Neuron (in vitro differentiated cells): ENCODE results near the gene SRGAP2B.
"Not testable (repeated sequence)": the region's sequence is repeated elsewhere in the genome, so short reads cannot be mapped to it uniquely, and the experiment has no call there.

Experiments used
- H2AFZ ChIP-seq: one replicate; pipeline ENCODE4 v1.6.1; 2013; ENCODE audit warnings: low read depth, mild to moderate bottlenecking, inconsistent platforms, low read length, moderate library complexity
- H3K27me3 ChIP-seq: one replicate; pipeline ENCODE4 v1.6.1; 2013; ENCODE audit warnings: low read length; ENCODE audit not compliant: insufficient read depth
- H3K36me3 ChIP-seq: one replicate; pipeline ENCODE4 v1.6.1; 2013; ENCODE audit warnings: low read length; ENCODE audit not compliant: insufficient read depth
- H3K4me1 ChIP-seq: one replicate; pipeline ENCODE4 v1.6.1; 2013; ENCODE audit warnings: low read length; ENCODE audit not compliant: insufficient read depth
- H3K4me3 ChIP-seq: 2 replicates; pipeline ENCODE4 v1.5.1; 2013; ENCODE audit warnings: mild to moderate bottlenecking, low read length, moderate library complexity
- H3K9me3 ChIP-seq: one replicate; pipeline ENCODE4 v1.6.1; 2013; ENCODE audit warnings: low read length

SRGAP2B gene

GRCh38 chr1:144927292-144927691 lies 167.8 kb downstream of the SRGAP2B start:
- not testable (repeated sequence) for H3K4me3 ChIP-seq, H3K4me1 ChIP-seq, H3K36me3 ChIP-seq, H3K27me3 ChIP-seq, H2AFZ ChIP-seq, H3K9me3 ChIP-seq

- H2AFZ ChIP-seq, H3K36me3 ChIP-seq, H3K4me1 ChIP-seq, H3K27me3 ChIP-seq, H3K9me3 ChIP-seq, H3K4me3 ChIP-seq: not testable (repeated sequence)
Observed at GRCh38 chr1:144923640-144924039, 171.5 kb downstream of the SRGAP2B start.

DNA sequence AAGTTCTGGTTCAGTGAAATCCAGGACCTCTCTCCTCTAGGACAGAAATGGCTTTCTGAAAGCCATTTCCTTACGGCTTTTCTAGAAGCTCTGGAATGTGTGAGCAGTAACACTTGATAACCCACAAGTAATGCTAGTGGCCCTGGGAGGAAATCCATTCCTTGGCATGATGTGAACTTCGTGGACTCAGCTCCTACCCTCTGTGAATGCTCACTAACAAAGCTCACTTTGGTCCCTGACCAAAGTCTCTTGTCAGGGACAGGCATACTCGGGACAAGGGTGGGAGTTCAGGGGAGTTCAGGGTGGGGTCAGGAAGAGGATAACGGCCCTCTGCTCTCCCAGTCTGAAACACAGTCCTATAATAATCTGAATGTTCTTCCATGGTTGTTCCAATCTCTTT lies 172.3 kb downstream of the SRGAP2B start:
- not testable (repeated sequence) for H3K4me1 ChIP-seq, H3K4me3 ChIP-seq, H3K27me3 ChIP-seq, H3K36me3 ChIP-seq, H3K9me3 ChIP-seq, H2AFZ ChIP-seq

DNA sequence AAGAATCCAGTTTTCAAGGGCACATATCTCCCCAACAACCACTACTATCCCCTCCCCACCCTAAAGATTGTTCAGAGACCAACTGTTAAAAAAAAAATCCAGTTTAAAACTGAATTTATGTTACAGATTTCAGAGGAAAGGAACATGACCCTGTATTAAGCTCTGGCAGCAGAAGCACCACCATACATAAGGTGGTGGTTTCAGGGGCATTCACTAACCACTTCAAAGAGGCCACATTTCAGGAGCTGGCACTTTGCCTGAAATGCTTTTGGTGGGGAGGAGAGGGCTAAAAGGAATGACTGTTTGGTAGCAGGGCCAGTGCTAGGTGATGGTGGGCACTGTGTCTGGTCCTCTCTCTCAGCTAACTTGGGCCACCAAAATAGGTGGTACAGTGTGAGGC lies 176.0 kb downstream of the SRGAP2B start:
- not testable (repeated sequence) for H3K4me1 ChIP-seq, H3K4me3 ChIP-seq, H3K9me3 ChIP-seq

DNA sequence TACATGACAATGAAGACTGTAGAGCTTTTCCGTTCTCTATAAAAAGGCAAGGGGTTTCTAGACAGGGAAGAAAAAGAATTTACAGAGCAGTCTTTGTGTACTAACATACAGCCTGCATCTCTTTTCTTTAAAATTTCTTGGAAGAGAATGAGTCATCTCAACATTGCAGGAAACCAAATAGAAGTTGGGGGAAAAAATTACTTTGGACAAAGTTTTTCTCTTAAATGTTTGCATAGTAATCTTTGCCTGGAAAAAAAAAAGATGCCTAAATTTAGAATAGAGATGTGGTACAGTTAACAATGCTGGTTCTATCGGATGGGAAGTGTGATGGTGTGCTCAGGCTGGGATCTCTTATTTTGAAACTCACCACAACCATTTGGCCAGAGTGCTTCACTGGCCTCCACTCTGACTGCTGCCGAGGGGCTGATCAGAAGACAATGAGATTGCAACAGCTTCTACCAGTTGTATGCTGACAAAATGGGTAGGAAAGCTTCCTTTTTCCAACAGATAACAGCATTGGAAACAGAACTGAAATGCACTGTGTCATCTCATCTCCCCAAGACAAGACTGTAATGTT lies 177.0 kb downstream of the SRGAP2B start:
- H3K9me3 ChIP-seq, H3K4me3 ChIP-seq, H3K4me1 ChIP-seq, H3K36me3 ChIP-seq, H3K27me3 ChIP-seq, H2AFZ ChIP-seq: not testable (repeated sequence)

More for the DNA sequence above, 176.0 kb downstream of the SRGAP2B start:
- not testable (repeated sequence) for H2AFZ ChIP-seq, H3K36me3 ChIP-seq, H3K27me3 ChIP-seq

DNA sequence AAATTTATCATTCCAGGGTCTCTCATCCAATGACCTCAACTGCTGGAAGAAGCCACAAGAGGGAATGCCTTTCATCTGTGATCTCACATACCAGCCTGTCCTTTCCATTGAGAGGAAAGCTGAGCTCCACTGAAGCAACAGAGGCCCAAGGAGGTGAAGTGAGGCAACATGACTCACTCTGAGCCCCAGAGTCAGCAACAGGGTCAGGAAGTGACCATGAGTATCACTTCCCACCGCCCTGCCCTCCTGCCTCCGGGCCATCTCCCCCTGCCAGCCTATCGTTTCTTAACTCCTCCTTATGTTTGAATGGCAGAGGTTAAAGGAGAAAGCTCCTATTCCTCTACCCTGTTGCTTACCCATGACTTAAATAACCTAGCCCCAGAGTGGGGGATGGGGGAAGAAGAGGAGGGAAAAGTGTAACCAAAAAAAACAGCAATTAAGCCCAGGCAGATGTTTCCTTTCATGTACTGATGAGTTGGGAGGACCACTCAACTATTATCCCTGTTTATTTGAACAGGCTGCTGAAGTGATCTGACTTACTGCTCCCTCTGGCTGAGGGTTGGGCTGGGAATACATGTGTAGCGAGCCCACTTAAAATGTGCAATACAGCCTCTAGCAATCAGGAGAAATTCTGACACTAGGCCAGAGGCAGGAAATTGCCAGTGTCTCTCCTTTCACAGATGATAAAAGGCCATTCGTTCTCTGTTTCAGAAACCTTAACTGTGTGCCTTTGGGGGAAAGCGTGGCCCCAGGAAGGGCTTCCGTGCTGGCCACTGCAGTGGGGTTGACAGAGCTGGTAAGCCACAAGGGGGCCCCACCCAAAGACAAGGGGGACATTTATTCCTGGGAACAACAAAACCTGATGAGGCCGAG lies 177.7 kb downstream of the SRGAP2B start:
- not testable (repeated sequence) for H3K36me3 ChIP-seq, H3K4me1 ChIP-seq, H3K4me3 ChIP-seq, H2AFZ ChIP-seq, H3K27me3 ChIP-seq, H3K9me3 ChIP-seq

- H3K4me3 ChIP-seq, H3K4me1 ChIP-seq, H3K9me3 ChIP-seq, H3K36me3 ChIP-seq, H3K27me3 ChIP-seq, H2AFZ ChIP-seq: not testable (repeated sequence)
Observed at GRCh38 chr1:144913977-144914734, 181.0 kb downstream of the SRGAP2B start.

DNA sequence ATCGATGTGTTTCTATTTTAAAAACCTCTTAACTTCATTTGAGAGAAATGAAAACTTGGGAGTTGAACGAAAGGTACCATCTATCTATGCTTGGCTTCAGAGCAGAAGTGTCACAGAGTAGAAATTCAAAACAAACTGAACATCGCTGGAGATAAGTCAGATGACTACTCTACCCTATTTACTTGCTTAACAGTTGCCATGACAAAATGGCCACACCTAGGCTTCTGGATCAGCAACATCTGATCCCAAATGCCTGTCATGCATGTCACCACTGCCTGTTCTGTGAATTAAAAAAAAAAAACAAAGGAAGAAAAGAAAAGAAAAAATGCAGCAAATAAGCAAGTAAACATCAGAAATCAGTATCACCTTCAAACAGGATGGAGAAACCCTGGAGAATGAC lies 181.7 kb downstream of the SRGAP2B start:
- H3K4me1 ChIP-seq, H3K27me3 ChIP-seq, H3K9me3 ChIP-seq, H3K36me3 ChIP-seq, H2AFZ ChIP-seq, H3K4me3 ChIP-seq: not testable (repeated sequence)

- not testable (repeated sequence) for H3K9me3 ChIP-seq, H2AFZ ChIP-seq, H3K4me3 ChIP-seq, H3K4me1 ChIP-seq, H3K36me3 ChIP-seq, H3K27me3 ChIP-seq
Observed at GRCh38 chr1:144910729-144911128, 184.4 kb downstream of the SRGAP2B start.

GRCh38 chr1:144900841-144901240 lies 194.3 kb downstream of the SRGAP2B start:
- H3K9me3 ChIP-seq, H2AFZ ChIP-seq, H3K4me1 ChIP-seq, H3K36me3 ChIP-seq, H3K27me3 ChIP-seq, H3K4me3 ChIP-seq: not testable (repeated sequence)

DNA sequence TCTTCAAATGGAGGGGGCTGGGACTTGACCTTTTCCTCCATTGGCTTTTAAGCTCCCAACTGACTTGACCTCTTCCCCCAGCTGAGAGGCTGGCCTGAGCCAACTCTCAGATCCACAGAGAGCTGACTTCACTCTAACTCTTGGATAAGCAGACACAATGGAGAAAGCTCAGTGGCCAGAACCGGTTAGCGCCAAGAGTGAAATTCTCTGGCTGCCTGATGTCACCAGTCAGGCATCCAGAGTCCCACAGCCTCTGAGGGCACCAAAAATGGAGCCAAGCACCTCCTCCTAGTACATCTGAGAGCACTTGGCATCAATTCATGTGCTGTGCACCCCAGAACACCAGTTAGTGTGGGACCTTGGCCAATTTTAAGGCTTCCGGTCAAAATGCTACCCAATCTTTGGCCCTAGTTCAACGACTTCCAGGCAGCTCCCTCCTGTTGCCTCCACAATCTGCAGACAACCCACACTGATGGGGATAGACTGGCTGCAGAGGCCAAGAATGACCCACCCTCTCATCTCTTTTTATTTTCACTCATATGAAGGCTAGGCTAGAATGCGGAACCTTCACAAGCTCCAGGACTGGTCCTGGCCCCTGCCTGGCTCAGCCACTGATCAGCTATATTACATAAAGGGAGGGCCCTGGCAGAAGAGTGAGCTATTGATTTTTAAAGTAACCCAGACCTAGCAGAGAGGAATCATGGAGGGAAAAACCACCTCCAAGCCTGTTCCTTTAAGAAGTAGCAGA lies 200.5 kb downstream of the SRGAP2B start:
- H3K9me3 ChIP-seq, H3K4me3 ChIP-seq, H3K4me1 ChIP-seq, H3K27me3 ChIP-seq, H2AFZ ChIP-seq, H3K36me3 ChIP-seq: not testable (repeated sequence)

GRCh38 chr1:144893710-144894438 lies 201.3 kb downstream of the SRGAP2B start:
- H3K27me3 ChIP-seq, H3K4me3 ChIP-seq, H3K9me3 ChIP-seq, H2AFZ ChIP-seq, H3K4me1 ChIP-seq, H3K36me3 ChIP-seq: not testable (repeated sequence)

- H3K36me3 ChIP-seq, H3K4me3 ChIP-seq, H3K9me3 ChIP-seq, H2AFZ ChIP-seq, H3K27me3 ChIP-seq, H3K4me1 ChIP-seq: not testable (repeated sequence)
Observed at GRCh38 chr1:144893062-144893461, 202.1 kb downstream of the SRGAP2B start.
